Mesendoderm (in vitro differentiated cells): ENCODE data around the gene OR4C45. TPM values are rescaled to one million over a fixed set of nuclear protein-coding genes. Genes with fewer than 3 reads are reported as not detected.
"Not testable (repeated sequence)": the region's sequence is repeated elsewhere in the genome, so short reads cannot be mapped to it uniquely, and the experiment has no call there.

Source experiments
- DNase-seq: peaks from one replicate; pipeline ENCODE4 v3.0.0; 2013
- H2AK5ac ChIP-seq: 2 replicates; pipeline ENCODE4 v1.6.1; 2013; ENCODE audit warnings: low read length, inconsistent platforms
- H2BK120ac ChIP-seq: 2 replicates; pipeline ENCODE4 v1.6.1; 2013; ENCODE audit warnings: low read depth, mild to moderate bottlenecking, low read length, moderate library complexity, mixed read lengths
- H2BK15ac ChIP-seq: replicated peaks from 2 replicates; pipeline ENCODE4 v1.6.1; 2013; ENCODE audit warnings: low read depth, mild to moderate bottlenecking, moderate library complexity
- H2BK5ac ChIP-seq: 2 replicates; pipeline ENCODE4 v1.6.1; 2013; ENCODE audit warnings: low read length, inconsistent platforms
- H3K18ac ChIP-seq: 2 replicates; pipeline ENCODE4 v1.6.1; 2013; ENCODE audit warnings: mild to moderate bottlenecking, low read length, mixed read lengths
- H3K23ac ChIP-seq: one replicate; pipeline ENCODE4 v1.6.1; 2013; ENCODE audit warnings: low read length
- H3K27ac ChIP-seq: 2 replicates; pipeline ENCODE4 v1.5.1; 2013; ENCODE audit warnings: low read depth, mild to moderate bottlenecking, inconsistent platforms, low read length, moderate library complexity
- H3K27me3 ChIP-seq: 2 replicates; pipeline ENCODE4 v1.6.1; 2013; ENCODE audit warnings: low read length, control low read depth, mild to moderate bottlenecking, inconsistent platforms; ENCODE audit not compliant: insufficient read depth, poor library complexity
- H3K36me3 ChIP-seq: 2 replicates; pipeline ENCODE4 v1.6.1; 2013; ENCODE audit warnings: low read length, inconsistent platforms; ENCODE audit not compliant: control insufficient read depth, insufficient read depth
- H3K4ac ChIP-seq: one replicate; pipeline ENCODE4 v1.6.1; 2013; ENCODE audit warnings: low read depth, mild to moderate bottlenecking, low read length, moderate library complexity
- H3K4me1 ChIP-seq: 2 replicates; pipeline ENCODE4 v1.6.1; 2013; ENCODE audit warnings: low read depth, low read length, inconsistent platforms; ENCODE audit not compliant: control insufficient read depth
- H3K4me2 ChIP-seq: 2 replicates; pipeline ENCODE4 v1.6.1; 2013; ENCODE audit warnings: low read length
- H3K4me3 ChIP-seq: 2 replicates; pipeline ENCODE4 v1.5.1; 2013; ENCODE audit warnings: mild to moderate bottlenecking, low read length
- H3K56ac ChIP-seq: one replicate; pipeline ENCODE4 v1.6.1; 2013; ENCODE audit warnings: low read length
- H3K79me1 ChIP-seq: 2 replicates; pipeline ENCODE4 v1.6.1; 2013; ENCODE audit warnings: low read length, inconsistent platforms
- H3K79me2 ChIP-seq: 2 replicates; pipeline ENCODE4 v1.6.1; 2013; ENCODE audit warnings: mild to moderate bottlenecking, low read length; ENCODE audit not compliant: control insufficient read depth, insufficient read depth
- H3K9ac ChIP-seq: 2 replicates; pipeline ENCODE4 v1.6.1; 2013; ENCODE audit warnings: low read length, inconsistent platforms
- H4K5ac ChIP-seq: one replicate; pipeline ENCODE4 v1.6.1; 2013; ENCODE audit warnings: low read length
- H4K8ac ChIP-seq: one replicate; pipeline ENCODE4 v1.6.1; 2013; ENCODE audit warnings: low read depth, mild to moderate bottlenecking, control low read depth, low read length, moderate library complexity
- WGBS: extraction: QIAGEN DNeasy Blood & Tissue Kit; methylation state at CpG from one replicate; pipeline ENCODE4 v1.1.7; 2013; ENCODE audit warnings: low lambda C conversion rate, missing lambda C conversion rate; ENCODE audit not compliant: insufficient coverage; ENCODE audit errors: extremely low coverage; 5-methylcytosine and 5-hydroxymethylcytosine counted together
- polyA plus RNA-seq, 2 experiments: library from polyadenylated mRNA; stranded (reverse); fragments of 200-250 nt; gene quantifications; one replicate each; pipeline ENCODE4 v1.2.3, GENCODE V29; 2013

The OR4C45 gene
- polyA plus RNA-seq (2013, experiment 1 of 2) = not detected
- polyA plus RNA-seq (2013, experiment 2 of 2) = not detected

DNA sequence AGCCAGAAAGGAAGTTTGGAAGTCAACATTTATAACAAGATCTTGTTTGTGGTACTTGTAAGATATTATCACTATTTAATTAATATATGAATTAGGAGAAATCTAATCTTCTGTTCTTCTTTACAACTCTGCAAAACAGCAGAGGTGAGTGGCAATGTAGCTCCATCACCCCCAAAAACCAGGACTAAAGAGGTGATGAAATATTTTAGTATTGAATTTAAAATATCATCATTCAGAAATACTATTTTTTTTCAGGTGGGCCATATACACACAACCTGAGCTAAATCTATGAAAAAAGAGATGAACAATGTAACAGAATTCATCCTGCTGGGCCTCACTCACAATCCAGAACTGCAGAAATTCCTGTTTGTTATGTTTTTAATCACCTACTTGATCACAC, at the start of gene OR4C45:
OR4C45 (plus strand) TSS at position 301 of the 400 bp plus-strand sequence.
- no peak for DNase-seq
- H3K4me3 ChIP-seq = no peak within 1 kb of the TSS
- no peak within 1 kb of the TSS for H3K18ac ChIP-seq
- H3K4me2 ChIP-seq = no peak within 1 kb of the TSS
- H3K79me1 ChIP-seq = no peaks in the 10 kb centered on the region
- no peak within 1 kb of the TSS for H4K5ac ChIP-seq
- no peaks in the 10 kb centered on the region for H3K27me3 ChIP-seq
- H2AK5ac ChIP-seq = no peak within 1 kb of the TSS
- H3K4me1 ChIP-seq = no peaks in the 10 kb centered on the region
- no peak within 1 kb of the TSS for H4K8ac ChIP-seq
- no peak within 1 kb of the TSS for H3K9ac ChIP-seq
- no peak within 1 kb of the TSS for H2BK15ac ChIP-seq
- H2BK120ac ChIP-seq = no peak within 1 kb of the TSS
- H3K36me3 ChIP-seq = no peaks in the 10 kb centered on the region
- no peak within 1 kb of the TSS for H3K56ac ChIP-seq
- no peak within 1 kb of the TSS for H3K23ac ChIP-seq
- H2BK5ac ChIP-seq = no peak within 1 kb of the TSS
- no peak within 1 kb of the TSS for H3K4ac ChIP-seq
- no peak within 1 kb of the TSS for H3K27ac ChIP-seq
- H3K79me2 ChIP-seq = no peaks in the 10 kb centered on the region

DNA sequence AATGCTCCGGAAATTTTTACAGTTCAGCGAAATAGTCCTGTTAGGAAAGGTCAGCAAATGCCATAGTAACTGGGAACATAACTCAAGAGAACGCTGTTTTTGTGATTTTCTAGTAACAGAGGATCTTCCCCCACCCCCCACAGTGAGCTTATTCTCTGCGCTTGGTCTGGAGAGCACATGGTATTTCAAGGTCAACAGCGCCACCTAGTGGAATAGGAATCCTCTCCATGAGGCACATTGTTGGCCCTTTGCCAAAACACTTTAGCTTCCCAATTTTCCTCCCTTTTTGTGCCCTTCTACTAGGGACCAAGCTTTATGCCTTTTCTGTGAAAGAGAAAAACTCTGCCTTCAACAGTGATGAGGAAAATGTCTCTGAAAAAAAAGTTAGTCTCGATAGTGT, 37.1 kb upstream of the OR4C45 start:
- H3K27me3 ChIP-seq = no peaks in the 10 kb centered on the region
- no peaks in the 10 kb centered on the region for H3K36me3 ChIP-seq
- no CpG with 5 or more reads among the region's 6 CpGs for WGBS
- no peaks in the 10 kb centered on the region for H3K4me1 ChIP-seq
- H2AK5ac ChIP-seq = no peak overlapping the region
- H2BK5ac ChIP-seq = no peak overlapping the region
- H3K9ac ChIP-seq = no peak overlapping the region
- H3K4me2 ChIP-seq = no peak overlapping the region
- no peaks in the 10 kb centered on the region for H3K79me1 ChIP-seq
- no peak overlapping the region for H3K27ac ChIP-seq
- no peak overlapping the region for H3K56ac ChIP-seq
- no peak overlapping the region for H2BK15ac ChIP-seq
- H4K8ac ChIP-seq = no peak overlapping the region
- no peak overlapping the region for H4K5ac ChIP-seq
- DNase-seq = peak; percentile 72
- H3K18ac ChIP-seq = no peak overlapping the region
- H3K4me3 ChIP-seq = no peak overlapping the region
- no peak overlapping the region for H3K23ac ChIP-seq
- H3K79me2 ChIP-seq = no peaks in the 10 kb centered on the region
- no peak overlapping the region for H2BK120ac ChIP-seq
- H3K4ac ChIP-seq = no peak overlapping the region

DNA sequence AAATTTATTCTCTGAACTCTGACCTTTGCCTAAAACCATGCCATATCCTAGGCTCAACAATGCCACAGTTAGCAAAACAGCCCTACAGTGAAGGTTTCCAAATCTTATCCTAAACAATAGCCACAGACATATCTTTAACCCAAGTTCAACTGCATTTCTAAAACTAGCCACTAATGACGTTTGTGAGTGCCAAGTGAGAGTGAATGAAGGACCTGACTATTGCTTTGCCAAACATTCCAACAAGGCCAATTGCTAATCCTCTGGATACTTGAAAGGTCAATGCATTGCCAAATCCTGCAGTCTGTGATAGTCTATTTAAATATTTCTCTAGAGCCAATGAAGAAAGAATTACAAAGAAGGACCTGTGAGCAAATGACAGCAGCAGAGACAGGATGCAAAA, 2.5 kb upstream of the OR4C45 start:
- no peaks in the 10 kb centered on the region for H3K4me1 ChIP-seq
- H3K4me2 ChIP-seq = no peak overlapping the region
- no peak overlapping the region for H2BK5ac ChIP-seq
- no peak overlapping the region for H3K56ac ChIP-seq
- no peak for DNase-seq
- H2BK15ac ChIP-seq = no peak overlapping the region
- no peaks in the 10 kb centered on the region for H3K79me1 ChIP-seq
- H3K4me3 ChIP-seq = no peak overlapping the region
- no peaks in the 10 kb centered on the region for H3K79me2 ChIP-seq
- no peak overlapping the region for H3K9ac ChIP-seq
- no peak overlapping the region for H4K8ac ChIP-seq
- no peak overlapping the region for H3K23ac ChIP-seq
- no CpG with 5 or more reads among the region's 1 CpG for WGBS
- no peak overlapping the region for H3K27ac ChIP-seq
- H3K4ac ChIP-seq = no peak overlapping the region
- H3K36me3 ChIP-seq = no peaks in the 10 kb centered on the region
- H2BK120ac ChIP-seq = no peak overlapping the region
- H3K18ac ChIP-seq = no peak overlapping the region
- no peak overlapping the region for H2AK5ac ChIP-seq
- no peak overlapping the region for H4K5ac ChIP-seq
- no peaks in the 10 kb centered on the region for H3K27me3 ChIP-seq

DNA sequence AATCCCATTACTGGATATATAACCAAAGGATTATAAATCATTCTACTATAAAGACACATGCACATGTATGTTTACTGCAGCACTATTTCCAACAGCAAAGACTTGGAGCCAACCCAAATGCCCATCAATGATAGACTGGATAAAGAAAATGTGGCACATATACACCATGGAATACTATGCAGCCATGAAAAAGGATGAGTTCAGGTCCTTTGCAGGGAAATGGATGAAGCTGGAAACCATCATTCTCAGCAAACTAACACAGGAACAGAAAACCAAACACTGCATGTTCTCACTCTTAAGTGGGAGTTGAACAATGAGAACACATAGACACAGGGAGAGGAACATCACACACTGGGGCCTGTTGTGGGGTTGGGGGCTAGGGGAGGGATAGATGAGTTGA, 3.6 kb downstream of the OR4C45 start:
- H3K23ac ChIP-seq, H3K18ac ChIP-seq, H3K4me2 ChIP-seq, H2AK5ac ChIP-seq, H3K4ac ChIP-seq, H3K79me2 ChIP-seq, H2BK15ac ChIP-seq, DNase-seq, H3K4me3 ChIP-seq, H3K4me1 ChIP-seq, H3K36me3 ChIP-seq, H2BK5ac ChIP-seq, H4K5ac ChIP-seq, H3K56ac ChIP-seq, H3K27me3 ChIP-seq, H4K8ac ChIP-seq, H3K79me1 ChIP-seq, H2BK120ac ChIP-seq, H3K27ac ChIP-seq, H3K9ac ChIP-seq: not testable (repeated sequence)

GRCh38 chr11:50037251-50037650, 4.6 kb downstream of the OR4C45 start:
- H2AK5ac ChIP-seq = no peak overlapping the region
- H3K18ac ChIP-seq = no peak overlapping the region
- WGBS = no CpG with 5 or more reads among the region's 1 CpG
- H3K4me1 ChIP-seq = no peaks in the 10 kb centered on the region
- H2BK120ac ChIP-seq = no peak overlapping the region
- H3K4ac ChIP-seq = no peak overlapping the region
- no peak overlapping the region for H4K5ac ChIP-seq
- no peaks in the 10 kb centered on the region for H3K79me2 ChIP-seq
- DNase-seq = no peak
- no peak overlapping the region for H3K23ac ChIP-seq
- H2BK5ac ChIP-seq = no peak overlapping the region
- no peaks in the 10 kb centered on the region for H3K79me1 ChIP-seq
- H3K36me3 ChIP-seq = no peaks in the 10 kb centered on the region
- H3K27me3 ChIP-seq = no peaks in the 10 kb centered on the region
- no peak overlapping the region for H3K9ac ChIP-seq
- no peak overlapping the region for H3K4me3 ChIP-seq
- no peak overlapping the region for H4K8ac ChIP-seq
- no peak overlapping the region for H3K56ac ChIP-seq
- no peak overlapping the region for H2BK15ac ChIP-seq
- H3K4me2 ChIP-seq = no peak overlapping the region
- no peak overlapping the region for H3K27ac ChIP-seq

DNA sequence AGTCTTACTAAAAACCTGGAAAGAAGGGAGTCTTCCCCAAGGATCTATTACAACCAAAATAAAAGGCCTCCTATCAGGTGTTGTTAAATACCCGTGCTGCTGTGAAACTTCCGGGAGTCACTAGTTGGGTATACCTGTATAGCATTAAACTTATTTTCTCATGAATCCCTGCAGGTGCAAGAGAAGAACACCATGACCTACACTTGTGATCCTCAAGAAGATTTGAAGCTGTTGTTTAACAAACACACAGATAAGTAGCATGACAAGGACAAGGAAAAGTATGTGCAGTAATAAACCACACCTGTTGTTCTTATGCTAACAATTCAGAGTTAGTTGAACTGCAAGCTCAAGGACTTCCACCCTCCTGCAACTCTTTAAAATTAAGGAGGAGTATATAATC, 12.0 kb downstream of the OR4C45 start:
- no peaks in the 10 kb centered on the region for H3K4me1 ChIP-seq
- H4K8ac ChIP-seq = no peak overlapping the region
- no peak overlapping the region for H3K23ac ChIP-seq
- H4K5ac ChIP-seq = no peak overlapping the region
- no peak overlapping the region for H3K4ac ChIP-seq
- no peak overlapping the region for H3K18ac ChIP-seq
- no peak overlapping the region for H2BK15ac ChIP-seq
- H3K27me3 ChIP-seq = no peaks in the 10 kb centered on the region
- H3K36me3 ChIP-seq = no peaks in the 10 kb centered on the region
- no peak overlapping the region for H2AK5ac ChIP-seq
- no peaks in the 10 kb centered on the region for H3K79me1 ChIP-seq
- H3K9ac ChIP-seq = no peak overlapping the region
- H3K79me2 ChIP-seq = no peaks in the 10 kb centered on the region
- DNase-seq = no peak
- no peak overlapping the region for H2BK5ac ChIP-seq
- no CpG with 5 or more reads among the region's 2 CpGs for WGBS
- H2BK120ac ChIP-seq = no peak overlapping the region
- H3K4me3 ChIP-seq = no peak overlapping the region
- no peak overlapping the region for H3K27ac ChIP-seq
- H3K4me2 ChIP-seq = no peak overlapping the region
- H3K56ac ChIP-seq = no peak overlapping the region
